PC-3 (cell line): Measurements from ENCODE around the gene LIN28A. TPM values are rescaled to one million over a fixed set of nuclear protein-coding genes. Genes with fewer than 3 reads are reported as not detected.
A peak's percentile ranks its signal among the peaks of the same experiment; 100 is the strongest.

ENCODE experiments used
- ATAC-seq: fragments of 200-7000 bp; cut with Tn5 transposase; 2 replicates; pipeline ENCODE4 v1.9.1; 2020; ENCODE audit warnings: mild to moderate bottlenecking, moderate library complexity
- BruUV-seq: library from RNA; stranded (reverse); fragments of 400-500 nt; replicated peaks from 2 replicates; lab custom pipeline; 2021; lab: Mats Ljungman, UMichigan
- CTCF ChIA-PET: fragments of 300-600 bp; sonication (Branson Sonifier 250); formaldehyde crosslinking; loops from one replicate; lab custom pipeline; 2022; ENCODE audit warnings: antibody characterized with exemption; lab: Charles Lee
- POLR2A ChIA-PET: fragments of 300-600 bp; sonication (Branson Sonifier 250); formaldehyde crosslinking; loops from one replicate; lab custom pipeline; 2022; ENCODE audit warnings: antibody characterized with exemption; ENCODE audit not compliant: unreplicated experiment; lab: Charles Lee
- DNase-seq: peaks from one replicate; pipeline ENCODE4 v3.0.0-alpha.2; 2015
- H2AFZ ChIP-seq: fragments of 300-600 bp; sonication (generic); 2 replicates; pipeline ENCODE4 v1.6.0; 2016; ENCODE audit warnings: antibody characterized with exemption, low read length
- H3F3A ChIP-seq: fragments of 300-600 bp; sonication (generic); one replicate; pipeline ENCODE4 v1.6.0; 2017; ENCODE audit warnings: antibody characterized with exemption, low read length, control low read depth, mild to moderate bottlenecking; ENCODE audit not compliant: unreplicated experiment
- H3K27ac ChIP-seq: fragments of 300-600 bp; sonication (generic); 2 replicates; pipeline ENCODE4 v1.5.1; 2016; ENCODE audit warnings: mild to moderate bottlenecking, low read length
- H3K27me3 ChIP-seq: fragments of 300-600 bp; sonication (generic); 2 replicates; pipeline ENCODE4 v1.6.1; 2016; ENCODE audit warnings: low read length, mixed read lengths
- H3K36me3 ChIP-seq: fragments of 300-600 bp; sonication (generic); 2 replicates; pipeline ENCODE4 v1.6.1; 2016; ENCODE audit warnings: low read depth, mixed run types, low read length, mixed read lengths
- H3K4me1 ChIP-seq: fragments of 300-600 bp; sonication (generic); 2 replicates; pipeline ENCODE4 v1.5.1; 2016; ENCODE audit warnings: low read length; ENCODE audit not compliant: insufficient read depth
- H3K4me2 ChIP-seq: fragments of 300-600 bp; sonication (generic); 2 replicates; pipeline ENCODE4 v1.6.0; 2016; ENCODE audit warnings: low read length
- H3K4me3 ChIP-seq: fragments of 300-600 bp; sonication (generic); 2 replicates; pipeline ENCODE4 v1.5.1; 2016; ENCODE audit warnings: mild to moderate bottlenecking, low read length, mixed read lengths
- H3K79me2 ChIP-seq: fragments of 300-600 bp; sonication (generic); 2 replicates; pipeline ENCODE4 v1.6.1; 2017; ENCODE audit warnings: low read length, mixed read lengths
- H3K9ac ChIP-seq: fragments of 300-600 bp; sonication (generic); 2 replicates; pipeline ENCODE4 v1.6.0; 2016; ENCODE audit warnings: mild to moderate bottlenecking, low read length
- H3K9me2 ChIP-seq: fragments of 300-600 bp; sonication (generic); replicated peaks from 2 replicates; pipeline ENCODE4 v1.6.1; 2016; ENCODE audit warnings: mixed run types, low read length, mixed read lengths
- H3K9me3 ChIP-seq: fragments of 300-600 bp; sonication (generic); 2 replicates; pipeline ENCODE4 v1.6.1; 2016; ENCODE audit warnings: low read length, mixed read lengths
- H4K20me1 ChIP-seq: fragments of 300-600 bp; sonication (generic); 2 replicates; pipeline ENCODE4 v1.6.1; 2016; ENCODE audit warnings: low read length, mixed read lengths
- EZH2 ChIP-seq: fragments of 300-600 bp; sonication (generic); IDR thresholded peaks from one replicate; pipeline ENCODE4 v1.6.1; 2017; ENCODE audit warnings: antibody characterized with exemption, mild to moderate bottlenecking, low read length; ENCODE audit not compliant: unreplicated experiment
- EZH2phosphoT487 ChIP-seq: fragments of 300-600 bp; sonication (generic); IDR thresholded peaks from 2 replicates; pipeline ENCODE4 v1.6.1; 2018; ENCODE audit warnings: mild to moderate bottlenecking, antibody characterized with exemption, low read length, borderline replicate concordance
- intact Hi-C: fragments of 100-400 bp; cut with micrococcal nuclease; formaldehyde crosslinking; loops from 2 replicates; pipeline ENCODE4 v1.9.0; 2023
- total RNA-seq: library from RNA; depleted of rRNA; stranded (reverse); fragments of >200 nt; gene quantifications from 2 replicates; pipeline ENCODE4 v1.2.3, GENCODE V29; 2014
- TF ChIP-seq, protein P1 (sequence below): fragments of 300-600 bp; sonication (generic); conservative IDR thresholded peaks from 2 replicates; pipeline ENCODE4 v1.5.1; 2017; ENCODE audit warnings: antibody characterized with exemption, low read depth, mild to moderate bottlenecking, low read length

LIN28A gene
- total RNA-seq, 1 experiment from 2014 or later: not detected

- peaks cover 29% of the 10 kb centered on the region for H3K4me1 ChIP-seq
- CTCF ChIA-PET: no interaction called here
- POLR2A ChIA-PET: no interaction called here
These were observed 62.6 kb downstream of the LIN28A start for GRCh38 chr1:26472901-26473845.

DNA sequence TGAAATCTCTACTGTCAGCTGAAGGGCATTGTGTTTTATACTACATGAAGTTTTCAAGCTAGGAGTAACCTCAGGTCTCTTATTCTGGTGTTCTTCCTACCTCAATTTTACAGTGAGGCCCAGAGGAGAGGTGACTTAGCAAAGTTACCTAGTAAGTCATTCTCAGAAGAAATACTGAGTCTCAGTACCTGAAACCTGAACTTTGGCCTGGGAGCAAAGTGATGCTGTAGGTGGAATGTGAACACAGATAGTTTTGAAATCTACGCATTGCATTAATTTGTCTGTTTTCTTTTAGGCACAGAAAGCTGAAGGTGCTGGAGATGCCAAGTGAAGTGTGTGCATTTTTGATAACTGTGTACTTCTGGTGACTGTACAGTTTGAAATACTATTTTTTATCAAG is 64.2 kb downstream of the LIN28A start:
- ChIA-PET CTCF (no interaction called here), POLR2A (no interaction called here)
- H3K79me2 ChIP-seq: peaks cover 25% of the 10 kb centered on the region
- H3K4me1 ChIP-seq: peaks cover 29% of the 10 kb centered on the region
- peaks cover 12% of the 10 kb centered on the region for H3F3A ChIP-seq
- BruUV-seq: no TSS peak
- peaks cover 32% of the 10 kb centered on the region for H4K20me1 ChIP-seq
- H3K9ac ChIP-seq: no peak overlapping the region
- H3K4me3 ChIP-seq: peak overlapping the region; percentile 96
- peak overlapping the region; percentile 83 for H3K4me2 ChIP-seq
- ATAC-seq (no peak), DNase-seq (no peak)
- TF ChIP-seq EZH2phosphoT487: no peak
- TF ChIP-seq EZH2: no peak
- TF ChIP-seq, protein P1, sequence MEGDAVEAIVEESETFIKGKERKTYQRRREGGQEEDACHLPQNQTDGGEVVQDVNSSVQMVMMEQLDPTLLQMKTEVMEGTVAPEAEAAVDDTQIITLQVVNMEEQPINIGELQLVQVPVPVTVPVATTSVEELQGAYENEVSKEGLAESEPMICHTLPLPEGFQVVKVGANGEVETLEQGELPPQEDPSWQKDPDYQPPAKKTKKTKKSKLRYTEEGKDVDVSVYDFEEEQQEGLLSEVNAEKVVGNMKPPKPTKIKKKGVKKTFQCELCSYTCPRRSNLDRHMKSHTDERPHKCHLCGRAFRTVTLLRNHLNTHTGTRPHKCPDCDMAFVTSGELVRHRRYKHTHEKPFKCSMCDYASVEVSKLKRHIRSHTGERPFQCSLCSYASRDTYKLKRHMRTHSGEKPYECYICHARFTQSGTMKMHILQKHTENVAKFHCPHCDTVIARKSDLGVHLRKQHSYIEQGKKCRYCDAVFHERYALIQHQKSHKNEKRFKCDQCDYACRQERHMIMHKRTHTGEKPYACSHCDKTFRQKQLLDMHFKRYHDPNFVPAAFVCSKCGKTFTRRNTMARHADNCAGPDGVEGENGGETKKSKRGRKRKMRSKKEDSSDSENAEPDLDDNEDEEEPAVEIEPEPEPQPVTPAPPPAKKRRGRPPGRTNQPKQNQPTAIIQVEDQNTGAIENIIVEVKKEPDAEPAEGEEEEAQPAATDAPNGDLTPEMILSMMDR: no peak
- H3K36me3 ChIP-seq: peaks cover 45% of the 10 kb centered on the region
- H3K9me2 ChIP-seq: no peaks in the 10 kb centered on the region
- no peak overlapping the region for H2AFZ ChIP-seq
- intact Hi-C loops: no loop called here
- no peak overlapping the region for H3K27ac ChIP-seq
- H3K27me3 ChIP-seq: no peaks in the 10 kb centered on the region
- no peaks in the 10 kb centered on the region for H3K9me3 ChIP-seq

More at GRCh38 chr1:26472901-26473845, 62.6 kb downstream of the LIN28A start:
- BruUV-seq: TSS peak; percentile 53
- Histone ChIP-seq H3K27me3 (no peaks in the 10 kb centered on the region), H3K9ac (peak overlapping the region; percentile 100), H3K4me3 (peak overlapping the region; percentile 96), H3F3A (peaks cover 12% of the 10 kb centered on the region), H3K79me2 (peaks cover 25% of the 10 kb centered on the region), H3K4me2 (peak overlapping the region; percentile 100), H2AFZ (no peak overlapping the region), H3K27ac (peak overlapping the region; percentile 96), H3K36me3 (peaks cover 42% of the 10 kb centered on the region), H3K9me3 (no peaks in the 10 kb centered on the region), H3K9me2 (no peaks in the 10 kb centered on the region), H4K20me1 (peaks cover 32% of the 10 kb centered on the region)
- ATAC-seq (peak; percentile 67), DNase-seq (peak; percentile 92)
- no peak for TF ChIP-seq EZH2phosphoT487
- TF ChIP-seq EZH2: no peak
- TF ChIP-seq, protein P1: no peak
- intact Hi-C loops: no loop called here

GRCh38 chr1:26475989-26476388 is 65.4 kb downstream of the LIN28A start:
- no peaks in the 10 kb centered on the region for H3K27me3 ChIP-seq
- ATAC-seq (no peak), DNase-seq (no peak)
- peaks cover 45% of the 10 kb centered on the region for H3K36me3 ChIP-seq
- ChIA-PET CTCF (no interaction called here), POLR2A (no interaction called here)
- no peaks in the 10 kb centered on the region for H3K9me2 ChIP-seq
- H4K20me1 ChIP-seq: peaks cover 26% of the 10 kb centered on the region
- no peak overlapping the region for H2AFZ ChIP-seq
- BruUV-seq: no TSS peak
- H3K4me1 ChIP-seq: peaks cover 22% of the 10 kb centered on the region
- H3F3A ChIP-seq: peaks cover 12% of the 10 kb centered on the region
- H3K9me3 ChIP-seq: no peaks in the 10 kb centered on the region
- H3K27ac ChIP-seq: no peak overlapping the region
- H3K4me3 ChIP-seq: no peak overlapping the region
- intact Hi-C loops: no loop called here
- TF ChIP-seq EZH2phosphoT487 (no peak), EZH2 (no peak)
- TF ChIP-seq, protein P1: no peak
- H3K9ac ChIP-seq: no peak overlapping the region
- peaks cover 25% of the 10 kb centered on the region for H3K79me2 ChIP-seq
- no peak overlapping the region for H3K4me2 ChIP-seq
